ENCODE data around the gene CARD6.
"Not testable (repeated sequence)": the region's sequence is repeated elsewhere in the genome, so short reads cannot be mapped to it uniquely, and the experiment has no call there.

Gene CARD6

DNA sequence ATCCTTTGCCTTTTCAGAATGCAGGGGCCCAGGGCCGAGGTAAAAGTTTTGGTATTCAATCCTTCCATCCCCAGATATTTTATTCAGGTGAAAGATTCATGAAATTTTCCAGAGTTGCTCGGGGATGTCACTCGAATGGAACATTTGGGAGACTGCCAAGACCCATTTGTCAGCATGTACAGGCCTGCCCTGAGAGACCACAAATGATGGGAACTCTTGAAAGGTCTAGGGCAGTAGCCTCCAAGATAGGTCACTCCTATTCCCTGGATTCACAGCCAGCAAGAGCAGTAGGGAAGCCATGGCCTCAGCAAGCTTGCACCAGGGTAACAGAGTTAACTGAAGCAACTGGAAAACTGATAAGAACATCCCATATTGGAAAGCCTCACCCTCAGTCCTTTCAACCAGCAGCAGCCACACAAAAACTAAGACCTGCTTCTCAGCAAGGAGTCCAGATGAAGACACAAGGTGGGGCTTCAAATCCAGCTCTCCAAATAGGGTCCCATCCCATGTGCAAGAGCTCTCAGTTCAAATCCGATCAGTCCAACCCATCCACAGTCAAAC, 12.5 kb downstream of the CARD6 start:
- DNase-seq (ENCODE audit: low spot score): no peak
- TF ChIP-seq, protein P1, sequence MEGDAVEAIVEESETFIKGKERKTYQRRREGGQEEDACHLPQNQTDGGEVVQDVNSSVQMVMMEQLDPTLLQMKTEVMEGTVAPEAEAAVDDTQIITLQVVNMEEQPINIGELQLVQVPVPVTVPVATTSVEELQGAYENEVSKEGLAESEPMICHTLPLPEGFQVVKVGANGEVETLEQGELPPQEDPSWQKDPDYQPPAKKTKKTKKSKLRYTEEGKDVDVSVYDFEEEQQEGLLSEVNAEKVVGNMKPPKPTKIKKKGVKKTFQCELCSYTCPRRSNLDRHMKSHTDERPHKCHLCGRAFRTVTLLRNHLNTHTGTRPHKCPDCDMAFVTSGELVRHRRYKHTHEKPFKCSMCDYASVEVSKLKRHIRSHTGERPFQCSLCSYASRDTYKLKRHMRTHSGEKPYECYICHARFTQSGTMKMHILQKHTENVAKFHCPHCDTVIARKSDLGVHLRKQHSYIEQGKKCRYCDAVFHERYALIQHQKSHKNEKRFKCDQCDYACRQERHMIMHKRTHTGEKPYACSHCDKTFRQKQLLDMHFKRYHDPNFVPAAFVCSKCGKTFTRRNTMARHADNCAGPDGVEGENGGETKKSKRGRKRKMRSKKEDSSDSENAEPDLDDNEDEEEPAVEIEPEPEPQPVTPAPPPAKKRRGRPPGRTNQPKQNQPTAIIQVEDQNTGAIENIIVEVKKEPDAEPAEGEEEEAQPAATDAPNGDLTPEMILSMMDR (IDR thresholded peaks at IDR 0.05; ENCODE audit: extremely low read depth, insufficient read depth, missing control alignments): no peak
- in situ Hi-C loops (cut with MboI; ENCODE audit: low pct_unique_long_range_greater_than_20kb, low sequenced_read_pairs, unreplicated experiment): no loop called here

DNA sequence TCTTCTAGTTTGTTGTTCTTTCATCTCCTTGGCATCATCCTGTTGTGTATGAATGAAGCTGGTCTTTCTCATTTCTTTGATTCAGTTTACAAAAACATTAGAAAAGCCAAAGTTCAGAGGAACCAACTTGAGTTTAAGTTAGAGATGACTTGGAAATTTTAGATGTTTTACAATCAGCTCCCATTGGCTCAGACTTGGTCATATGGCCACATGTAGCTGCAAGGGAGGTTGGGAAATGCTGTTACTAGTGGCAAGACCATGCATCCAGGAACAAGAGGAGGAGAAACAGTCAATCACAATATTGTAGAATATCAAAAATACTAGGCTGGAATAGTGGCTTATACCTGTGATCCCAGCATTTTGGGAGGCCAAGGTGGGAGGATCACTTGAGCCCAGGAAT, 19.5 kb downstream of the CARD6 start:
- DNase-seq (ENCODE audit: low spot score): no peak
- in situ Hi-C loops (cut with MboI; ENCODE audit: low pct_unique_long_range_greater_than_20kb, low sequenced_read_pairs, unreplicated experiment): no loop called here
- TF ChIP-seq, protein P1 (IDR thresholded peaks at IDR 0.05; ENCODE audit: extremely low read depth, insufficient read depth, missing control alignments): no peak

DNA sequence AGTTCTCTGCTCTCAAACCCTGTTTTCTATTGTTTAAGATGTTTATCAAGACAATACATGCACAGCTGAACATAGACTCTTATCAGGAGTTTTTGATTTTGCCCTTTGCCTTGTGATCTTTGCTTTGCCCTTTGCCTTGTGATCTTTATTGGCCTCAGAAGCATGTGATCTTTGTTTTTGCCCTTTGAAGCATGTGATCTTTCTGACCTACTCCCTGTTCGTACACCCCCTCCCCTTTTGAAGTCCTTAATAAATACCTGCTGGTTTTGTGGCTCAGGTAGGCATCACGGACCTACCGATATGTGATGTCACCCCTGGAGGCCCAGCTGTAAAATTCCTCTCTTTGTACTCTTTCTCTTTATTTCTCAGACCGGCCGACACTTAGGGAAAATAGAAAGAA, 23.8 kb downstream of the CARD6 start:
- in situ Hi-C loops (cut with MboI; ENCODE audit: low pct_unique_long_range_greater_than_20kb, low sequenced_read_pairs, unreplicated experiment); DNase-seq (ENCODE audit: low spot score): not testable (repeated sequence)

DNA sequence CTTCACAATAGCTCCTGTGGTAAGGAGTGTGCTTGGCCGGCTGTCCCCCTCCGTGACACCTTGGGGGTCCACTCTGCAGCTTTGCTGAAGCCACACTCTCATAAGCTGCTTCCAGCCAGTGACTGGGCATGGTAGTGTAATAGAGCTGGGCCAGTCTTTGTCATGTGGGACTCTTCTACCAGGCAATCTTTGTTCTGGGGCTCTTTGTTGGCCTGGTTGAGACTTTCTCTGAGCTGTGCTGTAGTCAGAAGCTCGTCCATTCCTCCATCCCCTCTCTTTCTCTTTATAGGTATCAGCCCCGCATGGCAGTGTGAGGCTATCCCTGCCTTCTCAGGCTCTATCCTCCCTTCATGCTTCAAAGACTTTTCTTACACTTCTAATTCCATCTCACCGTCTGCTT, 25.7 kb downstream of the CARD6 start:
- TF ChIP-seq, protein P1 (IDR thresholded peaks at IDR 0.05; ENCODE audit: extremely low read depth, insufficient read depth, missing control alignments): no peak
- DNase-seq (ENCODE audit: low spot score): no peak
- in situ Hi-C loops (cut with MboI; ENCODE audit: low pct_unique_long_range_greater_than_20kb, low sequenced_read_pairs, unreplicated experiment): no loop called here

DNA sequence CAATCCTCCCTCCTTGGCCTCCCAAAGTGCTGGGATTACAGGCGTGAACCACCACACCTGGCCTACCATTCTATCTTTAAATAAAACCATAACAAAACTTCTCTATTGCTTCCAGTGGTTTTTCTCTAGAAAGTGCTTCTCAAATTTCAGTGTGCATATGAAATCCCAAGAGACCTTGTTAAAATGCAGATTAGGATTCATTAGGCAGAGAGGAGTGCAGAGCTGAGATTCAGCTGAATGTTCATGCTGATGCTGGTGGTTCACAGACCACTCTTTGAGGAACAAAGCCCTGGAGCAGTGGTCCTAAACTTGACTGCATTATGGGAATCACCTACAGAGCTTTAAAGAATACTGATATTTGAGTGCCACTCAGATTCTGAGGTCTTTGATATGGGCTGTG, 28.2 kb downstream of the CARD6 start:
- in situ Hi-C loops (cut with MboI; ENCODE audit: low pct_unique_long_range_greater_than_20kb, low sequenced_read_pairs, unreplicated experiment): no loop called here
- TF ChIP-seq, protein P1 (IDR thresholded peaks at IDR 0.05; ENCODE audit: extremely low read depth, insufficient read depth, missing control alignments): no peak

DNA sequence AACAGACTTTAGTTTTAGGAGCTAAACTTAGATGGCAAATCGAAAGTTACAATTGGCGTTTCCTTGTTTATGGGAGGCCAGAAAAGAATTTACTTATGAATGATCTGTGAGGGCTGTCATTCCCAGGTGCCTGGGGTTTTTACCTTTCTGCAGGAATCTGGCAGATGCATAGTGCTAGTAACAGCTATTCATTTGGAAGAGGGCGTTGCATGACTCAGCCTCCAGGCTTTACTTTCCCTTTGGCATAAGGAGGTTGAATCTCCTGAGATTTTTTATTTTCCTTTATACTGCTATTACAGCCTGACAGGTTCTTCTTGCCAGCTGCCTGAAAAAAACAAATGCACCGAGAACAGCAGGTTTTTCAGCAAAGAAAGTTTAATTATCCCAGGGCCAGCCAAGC, 30.0 kb downstream of the CARD6 start:
- in situ Hi-C loops (cut with MboI; ENCODE audit: low pct_unique_long_range_greater_than_20kb, low sequenced_read_pairs, unreplicated experiment): no loop called here
- no peak for DNase-seq (ENCODE audit: low spot score)
- TF ChIP-seq, protein P1 (IDR thresholded peaks at IDR 0.05; ENCODE audit: extremely low read depth, insufficient read depth, missing control alignments): no peak

More for the DNA sequence above, 28.2 kb downstream of the CARD6 start:
- DNase-seq (ENCODE audit: low spot score): no peak

DNA sequence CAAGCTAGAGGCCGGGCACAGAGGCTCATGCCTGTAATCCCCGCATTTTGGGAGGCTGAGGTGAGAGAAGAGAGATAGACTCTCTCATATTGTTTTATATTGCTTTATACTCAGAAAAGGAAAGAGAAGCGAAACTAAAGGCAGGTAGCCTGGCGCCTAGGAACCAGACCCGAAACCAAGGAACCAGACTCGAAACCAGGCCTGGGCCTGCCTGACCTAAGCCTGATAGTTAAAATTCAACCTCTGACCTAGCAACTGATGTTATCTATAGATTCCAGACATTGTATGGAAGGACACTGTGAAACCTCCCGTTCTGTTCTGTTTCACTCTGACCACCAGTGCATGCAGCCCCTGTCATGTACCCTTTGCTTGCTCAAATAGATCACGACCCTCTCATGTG, 31.1 kb downstream of the CARD6 start:
- DNase-seq (ENCODE audit: low spot score); in situ Hi-C loops (cut with MboI; ENCODE audit: low pct_unique_long_range_greater_than_20kb, low sequenced_read_pairs, unreplicated experiment): not testable (repeated sequence)

DNA sequence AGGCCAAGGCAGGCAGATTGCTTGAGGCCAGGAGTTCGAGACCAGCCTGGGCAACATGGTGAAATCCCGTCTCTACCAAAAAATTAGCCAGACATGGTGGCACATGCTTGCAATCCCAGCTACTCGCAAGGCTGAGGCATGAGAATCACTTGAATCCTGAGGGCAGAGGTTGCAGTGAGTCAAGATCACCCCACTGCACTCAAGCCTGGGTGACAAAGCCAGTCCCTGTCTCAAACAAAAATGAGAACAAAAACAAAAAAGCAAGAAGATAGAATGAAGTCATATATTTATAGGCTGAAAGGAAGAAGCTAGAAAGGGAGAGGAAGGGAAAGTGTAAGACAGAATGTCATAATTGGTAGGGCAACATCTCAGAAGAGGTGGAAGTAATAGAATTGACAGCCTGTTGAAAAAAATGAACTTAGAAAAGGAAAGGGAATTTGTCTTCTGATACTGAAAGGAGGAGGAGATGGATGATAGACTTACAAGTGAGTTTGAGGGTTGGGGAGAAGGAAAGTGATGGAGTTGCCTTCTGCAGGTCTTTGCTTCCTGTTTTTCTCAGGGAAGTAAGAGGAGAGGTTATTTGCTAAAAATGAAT, 32.2 kb downstream of the CARD6 start:
- in situ Hi-C loops (cut with MboI; ENCODE audit: low pct_unique_long_range_greater_than_20kb, low sequenced_read_pairs, unreplicated experiment): no loop called here
- TF ChIP-seq, protein P1 (IDR thresholded peaks at IDR 0.05; ENCODE audit: extremely low read depth, insufficient read depth, missing control alignments): no peak

More for the DNA sequence above, 32.2 kb downstream of the CARD6 start:
- no peak for DNase-seq (ENCODE audit: low spot score)

All from GM13977 (cell line).